ENCODE measurements around the gene EPB41L5. TPM values are rescaled to one million over a fixed set of nuclear protein-coding genes. Genes with fewer than 3 reads are reported as not detected.
"Not testable (repeated sequence)": the region's sequence is repeated elsewhere in the genome, so short reads cannot be mapped to it uniquely, and the experiment has no call there.

Gene EPB41L5
- total RNA-seq, 2 experiments from 2014 or later = 2.3 to 2.5 TPM

DNA sequence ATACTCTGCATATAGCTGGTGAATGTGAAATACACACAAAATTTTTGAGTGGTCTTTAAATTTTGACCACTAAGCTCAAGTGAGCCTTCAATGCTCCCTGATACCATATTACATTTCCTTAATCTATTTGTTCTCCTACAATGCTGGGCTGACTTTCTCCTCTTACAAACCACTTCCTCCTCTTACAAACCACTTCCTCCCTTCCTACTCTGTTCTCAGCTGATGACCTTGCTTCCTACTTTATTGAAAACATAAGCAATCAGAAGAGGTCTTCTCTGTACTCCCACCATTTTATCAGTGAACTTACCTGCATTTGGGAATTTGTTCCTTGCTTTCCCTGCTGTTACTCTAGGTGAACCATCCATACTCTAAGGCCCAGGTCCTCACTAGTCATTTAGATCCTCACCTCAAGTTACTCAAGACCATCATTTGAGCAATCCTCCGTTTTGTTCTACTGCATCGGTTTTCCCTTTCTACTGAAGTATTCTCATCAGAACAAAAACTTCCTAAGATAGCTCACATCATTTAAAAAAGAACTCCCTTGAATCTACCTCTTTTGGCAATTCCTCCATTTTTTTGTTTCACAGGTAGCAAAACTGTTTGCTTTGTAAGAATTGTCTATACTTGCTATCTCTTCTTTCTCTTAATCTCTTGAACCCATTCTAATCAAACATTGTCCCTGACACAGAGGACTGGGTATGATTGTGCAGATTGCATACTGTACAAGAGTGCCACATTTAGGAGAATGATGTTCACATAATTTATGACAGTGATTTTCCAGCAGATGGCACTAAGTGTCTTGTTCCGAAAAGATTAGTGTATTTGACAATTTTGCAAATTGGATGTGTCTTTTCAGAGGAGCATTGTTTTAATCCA lies 96.5 kb downstream of the EPB41L5 start:
- no peaks in the 10 kb centered on the region for H3K36me3 Mint-ChIP-seq (ENCODE audit: low read depth)
- no peaks in the 10 kb centered on the region for H3K9me3 Mint-ChIP-seq
- DNase-seq = no peak
- H3K27me3 Mint-ChIP-seq (ENCODE audit: low read depth) = no peaks in the 10 kb centered on the region
- peaks cover 27% of the 10 kb centered on the region for H3K4me1 Mint-ChIP-seq (ENCODE audit: low read depth)
- CTCF ChIA-PET = interaction anchor here (0.6 to 9.1 kb wide), 17 partner anchors 8 to 1648 kb away, joined by 3 to 126 read pairs (median 3); no protein-coding TSS in a partner anchor
- no peak overlapping the region for H3K4me3 Mint-ChIP-seq
- intact Hi-C loops (cut with micrococcal nuclease) = loop anchor here (1.0 to 2.0 kb wide), 9 partner anchors 66 to 571 kb away; partner anchors contain the start of gene RALB
- H3K27ac Mint-ChIP-seq = peak overlapping the region; percentile 78

DNA sequence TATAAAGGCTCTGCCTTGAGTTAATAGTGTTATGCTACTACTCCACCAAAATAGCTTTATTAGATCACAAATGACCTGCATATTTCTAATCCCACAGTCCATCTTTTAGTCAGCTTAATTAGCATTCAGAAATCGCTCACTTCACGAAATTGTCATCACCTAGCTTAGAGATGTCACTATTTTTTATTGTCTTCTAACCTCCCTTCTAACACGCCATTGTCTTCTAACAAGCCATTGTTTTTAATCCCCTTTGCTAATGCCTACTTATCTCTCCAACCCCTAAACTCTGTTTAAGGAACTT lies 97.1 kb downstream of the EPB41L5 start:
- no peak for DNase-seq
- peaks cover 27% of the 10 kb centered on the region for H3K4me1 Mint-ChIP-seq (ENCODE audit: low read depth)
- no peak overlapping the region for H3K4me3 Mint-ChIP-seq
- no peaks in the 10 kb centered on the region for H3K36me3 Mint-ChIP-seq (ENCODE audit: low read depth)
- H3K9me3 Mint-ChIP-seq = no peaks in the 10 kb centered on the region
- no peaks in the 10 kb centered on the region for H3K27me3 Mint-ChIP-seq (ENCODE audit: low read depth)
- H3K27ac Mint-ChIP-seq = peak overlapping the region; percentile 78
- intact Hi-C loops (cut with micrococcal nuclease) = no loop called here
- CTCF ChIA-PET = interaction anchor here (0.6 to 9.1 kb wide), 16 partner anchors 9 to 1647 kb away, joined by 3 to 126 read pairs (median 4); no protein-coding TSS in a partner anchor

DNA sequence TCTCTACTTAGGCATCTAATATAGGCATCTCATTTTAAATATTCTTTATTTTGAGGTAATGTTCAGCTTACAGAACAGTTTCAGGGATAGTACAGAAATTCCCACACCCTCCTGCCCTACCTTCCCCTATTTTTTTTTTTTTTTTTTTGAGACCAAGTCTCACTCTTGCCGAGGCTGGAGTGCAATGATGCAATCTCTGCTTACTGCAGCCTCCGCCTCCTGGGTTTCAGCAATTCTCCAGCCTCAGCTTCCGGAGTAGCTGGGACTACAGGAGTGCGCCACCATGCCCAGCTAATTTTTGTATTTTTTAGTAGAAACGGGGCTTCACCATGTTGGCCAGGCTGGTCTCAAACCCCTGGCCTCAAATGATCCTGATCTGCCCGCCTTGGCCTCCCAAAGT lies 97.6 kb downstream of the EPB41L5 start:
- CTCF ChIA-PET = interaction anchor here (0.6 to 9.1 kb wide), 13 partner anchors 10 to 485 kb away, joined by 3 to 126 read pairs (median 3); no protein-coding TSS in a partner anchor
- no peaks in the 10 kb centered on the region for H3K27me3 Mint-ChIP-seq (ENCODE audit: low read depth)
- no peaks in the 10 kb centered on the region for H3K36me3 Mint-ChIP-seq (ENCODE audit: low read depth)
- intact Hi-C loops (cut with micrococcal nuclease) = no loop called here
- no peak for DNase-seq
- H3K9me3 Mint-ChIP-seq = no peaks in the 10 kb centered on the region
- no peak overlapping the region for H3K27ac Mint-ChIP-seq
- H3K4me3 Mint-ChIP-seq = no peak overlapping the region
- peaks cover 27% of the 10 kb centered on the region for H3K4me1 Mint-ChIP-seq (ENCODE audit: low read depth)

DNA sequence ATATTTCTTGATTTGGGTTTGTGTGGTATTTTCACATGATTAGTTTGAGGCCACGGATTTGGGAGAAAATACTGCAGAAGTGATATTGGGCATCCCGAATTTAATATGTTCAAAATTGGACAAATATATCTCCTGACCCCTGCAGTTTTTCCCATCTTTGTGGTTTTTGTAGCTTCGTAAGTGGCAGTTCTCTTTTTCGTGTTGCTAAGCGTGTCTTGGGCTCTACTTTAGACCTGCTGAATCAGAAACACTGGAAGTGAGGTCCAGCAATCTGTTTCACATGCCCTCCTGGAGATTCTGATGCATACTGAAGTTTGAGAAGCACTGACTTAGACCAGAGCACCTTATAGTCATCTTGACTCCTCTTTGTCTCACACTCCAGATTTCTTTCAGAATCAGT lies 98.3 kb downstream of the EPB41L5 start:
- Mint-ChIP-seq H3K9me3 (no peaks in the 10 kb centered on the region), H3K27ac (no peak overlapping the region), H3K4me3 (no peak overlapping the region), H3K36me3 (ENCODE audit: low read depth) (no peaks in the 10 kb centered on the region), H3K27me3 (ENCODE audit: low read depth) (no peaks in the 10 kb centered on the region), H3K4me1 (ENCODE audit: low read depth) (peaks cover 27% of the 10 kb centered on the region)
- intact Hi-C loops (cut with micrococcal nuclease) = no loop called here
- DNase-seq = no peak
- CTCF ChIA-PET = interaction anchor here (0.7 to 9.1 kb wide), 3 partner anchors 21 to 486 kb away, joined by 4 to 126 read pairs (median 4); no protein-coding TSS in a partner anchor

DNA sequence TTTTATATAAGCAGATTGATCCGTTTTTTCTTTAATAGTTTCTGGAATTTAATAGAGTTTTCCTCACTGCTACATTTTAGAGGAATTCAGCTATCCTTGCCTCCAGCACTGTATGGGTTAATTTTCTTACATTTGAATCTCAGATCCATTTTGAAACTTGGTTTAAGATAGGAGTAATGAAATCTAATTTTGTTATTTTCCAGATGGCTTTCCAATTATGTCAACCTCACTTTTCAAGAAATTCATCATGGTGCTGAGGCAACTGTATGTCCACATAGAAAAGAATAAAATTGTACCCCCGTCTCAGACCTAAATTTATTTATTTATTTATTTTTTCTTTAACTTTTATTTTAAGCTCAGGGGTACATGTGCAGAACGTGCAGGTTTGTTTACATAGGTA lies 105.1 kb downstream of the EPB41L5 start:
- H3K4me3 Mint-ChIP-seq = no peak overlapping the region
- no peaks in the 10 kb centered on the region for H3K4me1 Mint-ChIP-seq (ENCODE audit: low read depth)
- no peaks in the 10 kb centered on the region for H3K27me3 Mint-ChIP-seq (ENCODE audit: low read depth)
- H3K27ac Mint-ChIP-seq = no peak overlapping the region
- intact Hi-C loops (cut with micrococcal nuclease) = no loop called here
- CTCF ChIA-PET = interaction anchor here (0.8 to 1.6 kb wide), 4 partner anchors 9 to 307 kb away, joined by 3 to 5 read pairs (median 4); no protein-coding TSS in a partner anchor
- DNase-seq = no peak
- H3K36me3 Mint-ChIP-seq (ENCODE audit: low read depth) = peaks cover 9% of the 10 kb centered on the region
- H3K9me3 Mint-ChIP-seq = peaks cover 5% of the 10 kb centered on the region

DNA sequence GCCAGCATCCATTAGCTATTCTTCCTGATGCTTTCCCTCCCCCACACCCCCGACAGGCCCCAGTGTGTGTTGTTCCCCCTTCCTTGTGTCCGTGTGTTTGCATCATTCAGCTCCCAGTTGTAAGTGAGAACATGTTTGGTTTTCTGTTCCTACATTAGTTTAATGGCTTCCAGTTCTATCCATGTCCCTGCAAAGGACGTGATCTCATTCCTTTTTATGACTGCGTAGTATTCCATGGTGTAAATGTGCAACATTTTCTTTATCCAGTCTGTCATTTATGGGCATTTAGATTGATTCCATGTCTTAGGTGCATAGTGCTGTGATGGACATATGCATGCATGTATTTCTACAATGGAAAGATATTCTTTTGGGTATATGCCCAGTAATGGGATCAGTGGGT lies 105.6 kb downstream of the EPB41L5 start:
- H3K36me3 Mint-ChIP-seq (ENCODE audit: low read depth) = peaks cover 11% of the 10 kb centered on the region
- no peak overlapping the region for H3K27ac Mint-ChIP-seq
- CTCF ChIA-PET = interaction anchor here (0.8 to 1.6 kb wide), 3 partner anchors 10 to 56 kb away, joined by 4 to 5 read pairs (median 5); no protein-coding TSS in a partner anchor
- DNase-seq = no peak
- no peaks in the 10 kb centered on the region for H3K4me1 Mint-ChIP-seq (ENCODE audit: low read depth)
- H3K27me3 Mint-ChIP-seq (ENCODE audit: low read depth) = no peaks in the 10 kb centered on the region
- intact Hi-C loops (cut with micrococcal nuclease) = no loop called here
- no peak overlapping the region for H3K4me3 Mint-ChIP-seq
- peaks cover 5% of the 10 kb centered on the region for H3K9me3 Mint-ChIP-seq

DNA sequence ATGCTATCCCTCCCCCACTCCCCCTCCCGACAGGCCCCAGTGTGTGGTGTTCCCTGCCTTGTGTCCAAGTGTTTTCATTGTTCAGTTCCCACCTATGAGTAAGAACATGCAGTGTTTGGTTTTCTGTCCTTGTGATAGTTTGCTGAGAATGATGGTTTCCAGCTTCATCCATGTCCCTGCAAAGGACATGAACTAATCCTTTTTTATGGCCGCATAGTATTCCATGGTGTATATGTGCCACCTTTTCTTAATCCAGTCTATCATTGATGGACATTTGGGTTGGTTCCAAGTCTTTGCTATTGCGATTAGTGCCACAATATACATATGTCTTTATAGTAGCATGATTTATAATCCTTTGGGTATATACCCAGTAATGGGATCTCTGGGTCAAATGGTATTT lies 108.5 kb downstream of the EPB41L5 start:
- intact Hi-C loops (cut with micrococcal nuclease); H3K27ac Mint-ChIP-seq; H3K4me3 Mint-ChIP-seq; H3K9me3 Mint-ChIP-seq; DNase-seq; H3K27me3 Mint-ChIP-seq (ENCODE audit: low read depth); CTCF ChIA-PET; H3K4me1 Mint-ChIP-seq (ENCODE audit: low read depth): not testable (repeated sequence)
- H3K36me3 Mint-ChIP-seq (ENCODE audit: low read depth) = peaks cover 11% of the 10 kb centered on the region

DNA sequence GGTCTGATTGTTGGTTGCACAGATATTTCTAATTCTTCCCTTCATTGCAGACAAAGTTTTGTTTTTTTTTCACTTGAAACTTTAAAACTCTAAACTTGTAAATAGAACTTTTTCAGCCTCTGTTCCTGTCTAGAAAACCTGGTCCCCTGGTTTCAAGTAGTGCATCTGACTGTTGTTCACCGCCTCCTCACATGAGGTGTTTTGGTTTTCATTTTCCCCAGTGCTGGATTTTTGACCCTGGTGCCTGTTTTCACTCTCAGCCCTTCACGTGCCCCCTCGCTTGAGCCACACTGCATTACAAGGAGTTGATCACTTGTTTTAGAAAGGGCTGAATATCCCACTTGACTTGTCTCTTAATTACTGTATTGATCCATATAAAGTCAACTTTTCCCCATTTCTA lies 110.2 kb downstream of the EPB41L5 start:
- Mint-ChIP-seq H3K9me3 (peaks cover 5% of the 10 kb centered on the region), H3K4me3 (no peak overlapping the region), H3K27me3 (ENCODE audit: low read depth) (no peaks in the 10 kb centered on the region), H3K27ac (no peak overlapping the region), H3K4me1 (ENCODE audit: low read depth) (no peaks in the 10 kb centered on the region), H3K36me3 (ENCODE audit: low read depth) (peaks cover 11% of the 10 kb centered on the region)
- CTCF ChIA-PET = no interaction called here
- no peak for DNase-seq
- intact Hi-C loops (cut with micrococcal nuclease) = no loop called here

DNA sequence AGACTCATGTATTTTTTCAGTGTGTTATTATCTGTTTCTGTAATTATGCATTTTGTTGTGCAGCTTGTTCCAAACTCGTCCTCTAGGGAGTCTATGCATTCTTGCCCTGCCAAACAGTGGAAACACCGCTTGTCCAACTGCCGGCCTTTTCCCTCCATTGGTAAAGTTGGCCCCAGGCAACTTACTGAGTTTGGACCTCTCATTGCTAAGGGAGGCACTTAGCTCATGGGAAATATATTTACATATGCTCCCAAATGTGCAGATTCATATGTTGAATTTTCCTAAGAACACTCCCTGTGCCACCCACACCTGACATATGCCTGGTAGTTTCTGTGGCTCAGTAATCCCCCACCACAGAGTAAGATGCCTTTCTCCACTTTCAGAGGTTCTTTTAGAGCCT lies 112.3 kb downstream of the EPB41L5 start:
- Mint-ChIP-seq H3K4me1 (ENCODE audit: low read depth) (no peaks in the 10 kb centered on the region), H3K36me3 (ENCODE audit: low read depth) (peaks cover 1% of the 10 kb centered on the region), H3K27me3 (ENCODE audit: low read depth) (no peaks in the 10 kb centered on the region), H3K27ac (no peak overlapping the region), H3K4me3 (no peak overlapping the region), H3K9me3 (peaks cover 2% of the 10 kb centered on the region)
- CTCF ChIA-PET = interaction anchor here (0.7 kb wide), 1 partner anchor 15 kb away, joined by 3 read pairs; no protein-coding TSS in a partner anchor
- intact Hi-C loops (cut with micrococcal nuclease) = no loop called here
- DNase-seq = no peak

DNA sequence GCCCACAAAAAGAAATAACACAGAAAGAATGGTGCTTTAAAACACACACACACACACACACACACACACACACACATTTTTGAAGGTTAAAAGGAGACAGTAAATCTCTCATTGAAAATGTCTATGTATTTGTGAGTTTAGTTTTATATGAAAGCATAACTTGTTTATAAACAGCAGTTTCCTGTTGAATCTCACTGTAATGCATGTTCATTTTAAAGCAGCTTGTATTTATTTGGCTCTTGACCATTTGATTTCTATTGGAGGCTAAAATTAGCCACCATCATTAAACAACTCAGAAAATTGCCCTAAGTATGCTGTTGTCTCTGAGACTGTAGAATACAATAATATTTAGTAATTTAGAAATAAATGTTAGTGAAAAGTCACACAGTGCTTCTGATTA lies 115.3 kb downstream of the EPB41L5 start:
- CTCF ChIA-PET = interaction anchor here (0.6 kb wide), 1 partner anchor 173 kb away, joined by 3 read pairs; no protein-coding TSS in a partner anchor
- peaks cover under 1% of the 10 kb centered on the region for H3K36me3 Mint-ChIP-seq (ENCODE audit: low read depth)
- no peak overlapping the region for H3K27ac Mint-ChIP-seq
- no peaks in the 10 kb centered on the region for H3K4me1 Mint-ChIP-seq (ENCODE audit: low read depth)
- intact Hi-C loops (cut with micrococcal nuclease) = no loop called here
- DNase-seq = no peak
- no peak overlapping the region for H3K4me3 Mint-ChIP-seq
- H3K27me3 Mint-ChIP-seq (ENCODE audit: low read depth) = no peaks in the 10 kb centered on the region
- no peaks in the 10 kb centered on the region for H3K9me3 Mint-ChIP-seq

DNA sequence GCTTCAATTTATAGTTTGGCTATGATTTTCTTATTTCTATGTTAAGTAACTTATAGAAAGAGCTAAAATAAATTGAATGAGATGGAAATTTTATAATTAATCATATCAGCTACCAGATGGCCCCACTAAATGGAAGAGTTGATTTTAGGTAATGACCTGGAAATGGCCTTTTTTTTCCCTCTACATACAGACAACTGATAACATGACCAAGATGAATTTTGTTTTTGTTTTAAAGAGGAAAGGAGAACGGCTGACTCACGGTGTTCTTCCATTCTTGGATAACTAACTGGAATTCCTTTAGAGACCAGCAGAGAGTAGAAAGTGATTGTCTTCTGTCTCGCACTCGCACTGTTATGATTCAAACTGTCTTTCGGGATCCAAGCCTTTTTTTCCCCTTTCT lies 119.3 kb downstream of the EPB41L5 start:
- Mint-ChIP-seq H3K9me3 (peaks cover 4% of the 10 kb centered on the region), H3K4me3 (no peak overlapping the region), H3K27ac (no peak overlapping the region), H3K27me3 (ENCODE audit: low read depth) (no peaks in the 10 kb centered on the region), H3K4me1 (ENCODE audit: low read depth) (no peaks in the 10 kb centered on the region), H3K36me3 (ENCODE audit: low read depth) (peaks cover 11% of the 10 kb centered on the region)
- no peak for DNase-seq
- CTCF ChIA-PET = interaction anchor here (1.1 kb wide), 3 partner anchors 14 to 43 kb away, joined by 4 to 5 read pairs (median 4); no protein-coding TSS in a partner anchor
- intact Hi-C loops (cut with micrococcal nuclease) = no loop called here

DNA sequence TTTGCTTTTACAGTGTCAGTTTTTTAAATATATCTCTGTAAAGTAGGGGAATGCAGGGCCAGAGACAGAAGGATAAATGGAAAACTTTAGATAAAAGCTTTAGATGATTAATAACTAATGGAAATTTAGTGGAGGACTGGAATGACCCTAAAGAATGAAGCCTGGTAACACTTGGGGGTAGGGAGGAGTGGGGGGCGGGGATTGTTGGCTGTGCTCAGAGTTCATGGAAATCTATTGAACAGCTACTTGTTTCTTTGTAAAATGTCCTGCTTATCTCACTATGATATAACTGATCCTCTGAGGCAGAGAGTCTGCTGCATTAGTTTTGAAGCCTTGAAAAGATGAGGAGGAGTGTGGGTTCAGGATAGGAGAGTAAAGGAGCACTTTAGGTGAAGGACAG lies 119.8 kb downstream of the EPB41L5 start:
- peaks cover 4% of the 10 kb centered on the region for H3K9me3 Mint-ChIP-seq
- H3K4me3 Mint-ChIP-seq = no peak overlapping the region
- no peaks in the 10 kb centered on the region for H3K4me1 Mint-ChIP-seq (ENCODE audit: low read depth)
- H3K27ac Mint-ChIP-seq = no peak overlapping the region
- intact Hi-C loops (cut with micrococcal nuclease) = no loop called here
- peaks cover 11% of the 10 kb centered on the region for H3K36me3 Mint-ChIP-seq (ENCODE audit: low read depth)
- CTCF ChIA-PET = interaction anchor here (1.1 kb wide), 1 partner anchor 42 kb away, joined by 4 read pairs; no protein-coding TSS in a partner anchor
- no peak for DNase-seq
- H3K27me3 Mint-ChIP-seq (ENCODE audit: low read depth) = no peaks in the 10 kb centered on the region
